HG03520 (cell line): ENCODE data around the gene AP4M1.
"Not testable (repeated sequence)": the region's sequence is repeated elsewhere in the genome, so short reads cannot be mapped to it uniquely, and the experiment has no call there.

Source experiments
- ATAC-seq: cut with Tn5 transposase; IDR thresholded peaks from one replicate; pipeline ENCODE4 v1.9.1; 2021; ENCODE audit warnings: mild to moderate bottlenecking, moderate library complexity; ENCODE audit not compliant: unreplicated experiment

The AP4M1 gene

GRCh38 chr7:100130220-100130607, 28.8 kb downstream of the AP4M1 start:
- ATAC-seq, result not testable (repeated sequence)

GRCh38 chr7:100130608-100131453, 29.4 kb downstream of the AP4M1 start:
- ATAC-seq, result no peak

- no peak for ATAC-seq
These were observed 30.7 kb downstream of the AP4M1 start for GRCh38 chr7:100132126-100132525.

GRCh38 chr7:100132697-100133151, 31.3 kb downstream of the AP4M1 start:
- ATAC-seq, result no peak

- no peak for ATAC-seq
These were observed 36.7 kb downstream of the AP4M1 start for GRCh38 chr7:100137851-100138760.

- no peak for ATAC-seq
These were observed 40.1 kb downstream of the AP4M1 start for GRCh38 chr7:100141555-100141949.

- ATAC-seq, result no peak
These were observed 41.0 kb downstream of the AP4M1 start for GRCh38 chr7:100142461-100142860.

GRCh38 chr7:100146350-100146749, 44.9 kb downstream of the AP4M1 start:
- not testable (repeated sequence) for ATAC-seq

GRCh38 chr7:100147278-100147677, 45.8 kb downstream of the AP4M1 start:
- no peak for ATAC-seq

GRCh38 chr7:100148225-100148558, 46.7 kb downstream of the AP4M1 start:
- ATAC-seq, result no peak

GRCh38 chr7:100148559-100149328, 47.3 kb downstream of the AP4M1 start, which contains the start of gene LAMTOR4:
TSS of gene LAMTOR4 (plus strand) at chr7:100148918. CDS start at chr7:100148973, 55 bp downstream.
- ATAC-seq, result peak; percentile 97

GRCh38 chr7:100152404-100152803, 51.0 kb downstream of the AP4M1 start:
- ATAC-seq, result no peak

- ATAC-seq, result no peak
These were observed 51.7 kb downstream of the AP4M1 start for GRCh38 chr7:100152937-100153666.

- ATAC-seq, result no peak
These were observed 52.5 kb downstream of the AP4M1 start for GRCh38 chr7:100153708-100154535.

GRCh38 chr7:100154651-100155491, 53.4 kb downstream of the AP4M1 start:
- no peak for ATAC-seq

GRCh38 chr7:100155553-100156317, 54.3 kb downstream of the AP4M1 start:
- ATAC-seq, result no peak

GRCh38 chr7:100156331-100157068, 55.1 kb downstream of the AP4M1 start:
- no peak for ATAC-seq
